Upper lobe of left lung (tissue), 6 donors: ENCODE data around the gene CGA. TPM values are rescaled to one million over a fixed set of nuclear protein-coding genes. Genes with fewer than 3 reads are reported as not detected.

Experiments used
- ATAC-seq, 2 donors: fragments of 200-7000 bp; cut with Tn5 transposase; one replicate each; pipeline ENCODE4 v1.9.1; 2022; ENCODE audit warnings: mild to moderate bottlenecking in 2 of 2, moderate library complexity in 2 of 2; ENCODE audit not compliant: low FRiP score in 2 of 2
- DNase-seq, 2 donors: peaks; one replicate each; pipeline ENCODE4 v3.0.0-alpha.2; 2019 to 2020
- H3K27ac ChIP-seq, 4 donors: fragments of 200-600 bp; sonication (generic); one replicate each; pipeline ENCODE4 v1.5.1; 2016 to 2019
- H3K27me3 ChIP-seq, 4 donors: fragments of 200-600 bp; sonication (generic); one replicate each; pipeline ENCODE4 v1.5.1; 2017 to 2019
- H3K36me3 ChIP-seq, 4 donors: fragments of 200-600 bp; sonication (generic); one replicate each; pipeline ENCODE4 v1.5.1; 2016 to 2019
- H3K4me1 ChIP-seq, 4 donors: fragments of 200-600 bp; sonication (generic); one replicate each; pipeline ENCODE4 v1.5.1; 2018 to 2019
- H3K4me3 ChIP-seq, 4 donors: fragments of 200-600 bp; sonication (generic); one replicate each; pipeline ENCODE4 v1.5.1; 2017 to 2019; ENCODE audit warnings: mild to moderate bottlenecking in 2 of 4, moderate library complexity in 1 of 4
- H3K9me3 ChIP-seq, 4 donors: fragments of 200-600 bp; sonication (generic); one replicate each; pipeline ENCODE4 v1.5.1; 2018 to 2019
- CTCF ChIP-seq, 6 experiments: fragments of 450-650 bp in 4 of 6; fragments of 200-600 bp in 2 of 6; sonication (generic) in 2 of 6; IDR thresholded peaks; one replicate each; pipeline ENCODE4 v1.5.1; 2016 to 2019; ENCODE audit warnings: antibody characterized with exemption in 6 of 6
- EP300 ChIP-seq, 4 donors: sonication (generic); formaldehyde crosslinking; IDR thresholded peaks; one replicate each; pipeline ENCODE4 v1.5.1; 2017; ENCODE audit warnings: antibody characterized with exemption in 4 of 4, control low read depth in 2 of 4
- POLR2A ChIP-seq, 4 donors: fragments of 450-650 bp; IDR thresholded peaks; one replicate each; pipeline ENCODE4 v1.5.1; 2016 to 2017; ENCODE audit warnings: antibody characterized with exemption in 4 of 4, mild to moderate bottlenecking in 2 of 4
- POLR2AphosphoS5 ChIP-seq, 2 donors: sonication (generic); formaldehyde crosslinking; IDR thresholded peaks; one replicate each; pipeline ENCODE4 v1.5.1; 2017; ENCODE audit warnings: antibody characterized with exemption in 2 of 2
- WGBS, 2 donors: methylation state at CpG; one replicate each; pipeline ENCODE4 v1.1.5; 2017 to 2018; 5-methylcytosine and 5-hydroxymethylcytosine counted together
- total RNA-seq, 6 donors: library from RNA; depleted of rRNA in 4 of 6; stranded (reverse); fragments of >200 nt in 4 of 6; gene quantifications; one replicate each; pipeline versions ENCODE4 v1.1.0 to v1.2.1, GENCODE V29; 2016 to 2021
- donor health status: DM: no; HTN: no; CAD: no; lungs with moderate emphysema.
- donor health status: DM: no; HTN: yes; CAD: no; lungs with severe emphysema.

The CGA gene
- total RNA-seq, 6 donors from 2014 or later, result not detected

GRCh38 chr6:87115402-87116135, 20.7 kb upstream of the CGA start:
- H3K9me3 ChIP-seq, result no peaks in the 10 kb centered on the region
- H3K4me1 ChIP-seq, result no peaks in the 10 kb centered on the region
- H3K36me3 ChIP-seq, result no peaks in the 10 kb centered on the region
- no peak for TF ChIP-seq EP300 (IDR thresholded peaks at IDR 0.05)
- no peak for TF ChIP-seq POLR2AphosphoS5 (IDR thresholded peaks at IDR 0.05)
- no peak for TF ChIP-seq POLR2A (IDR thresholded peaks at IDR 0.05)
- TF ChIP-seq CTCF (IDR thresholded peaks at IDR 0.05), result no peak
- WGBS, 2 donors, result 58 to 70% methylated on average over 2 of the region's 2 CpGs
- H3K27ac ChIP-seq, result no peak overlapping the region
- no peak overlapping the region for H3K4me3 ChIP-seq
- DNase-seq (no peak), ATAC-seq (no peak)
- H3K27me3 ChIP-seq, result no peaks in the 10 kb centered on the region

- no peak for ATAC-seq
- no peak for DNase-seq
- no peak overlapping the region for H3K27ac ChIP-seq
- TF ChIP-seq CTCF (IDR thresholded peaks at IDR 0.05) (no peak), POLR2A (IDR thresholded peaks at IDR 0.05) (no peak), EP300 (IDR thresholded peaks at IDR 0.05) (no peak), POLR2AphosphoS5 (IDR thresholded peaks at IDR 0.05) (no peak)
- H3K9me3 ChIP-seq, result no peaks in the 10 kb centered on the region
- H3K4me3 ChIP-seq, result no peak overlapping the region
- no peaks in the 10 kb centered on the region for H3K27me3 ChIP-seq
- no peaks in the 10 kb centered on the region for H3K4me1 ChIP-seq
- WGBS, 2 donors, result 96 to 100% methylated on average over 1 of the region's 1 CpG
- H3K36me3 ChIP-seq, result no peaks in the 10 kb centered on the region
Observed at GRCh38 chr6:87110636-87111035, 15.7 kb upstream of the CGA start.

GRCh38 chr6:87105823-87106222, 10.9 kb upstream of the CGA start:
- H3K4me3 ChIP-seq, result no peak overlapping the region
- H3K4me1 ChIP-seq, result no peaks in the 10 kb centered on the region
- TF ChIP-seq EP300 (IDR thresholded peaks at IDR 0.05), result no peak
- ATAC-seq, result no peak
- H3K27me3 ChIP-seq, result no peaks in the 10 kb centered on the region
- no peak for DNase-seq
- H3K9me3 ChIP-seq, result no peaks in the 10 kb centered on the region
- no peaks in the 10 kb centered on the region for H3K36me3 ChIP-seq
- H3K27ac ChIP-seq, result no peak overlapping the region

- H3K4me1 ChIP-seq, result no peaks in the 10 kb centered on the region
- no peaks in the 10 kb centered on the region for H3K36me3 ChIP-seq
- H3K9me3 ChIP-seq, result no peaks in the 10 kb centered on the region
- H3K27ac ChIP-seq, result no peak overlapping the region
- no peak for DNase-seq
- no peak for TF ChIP-seq POLR2A (IDR thresholded peaks at IDR 0.05)
- TF ChIP-seq POLR2AphosphoS5 (IDR thresholded peaks at IDR 0.05), result no peak
- TF ChIP-seq EP300 (IDR thresholded peaks at IDR 0.05), result no peak
- no peak for TF ChIP-seq CTCF (IDR thresholded peaks at IDR 0.05)
- WGBS, 2 donors, result 54 to 60% methylated on average over 4 of the region's 4 CpGs
- ATAC-seq, result no peak
- H3K27me3 ChIP-seq, result no peaks in the 10 kb centered on the region
- H3K4me3 ChIP-seq, result no peak overlapping the region
Observed at GRCh38 chr6:87104667-87105066, 9.8 kb upstream of the CGA start.

DNA sequence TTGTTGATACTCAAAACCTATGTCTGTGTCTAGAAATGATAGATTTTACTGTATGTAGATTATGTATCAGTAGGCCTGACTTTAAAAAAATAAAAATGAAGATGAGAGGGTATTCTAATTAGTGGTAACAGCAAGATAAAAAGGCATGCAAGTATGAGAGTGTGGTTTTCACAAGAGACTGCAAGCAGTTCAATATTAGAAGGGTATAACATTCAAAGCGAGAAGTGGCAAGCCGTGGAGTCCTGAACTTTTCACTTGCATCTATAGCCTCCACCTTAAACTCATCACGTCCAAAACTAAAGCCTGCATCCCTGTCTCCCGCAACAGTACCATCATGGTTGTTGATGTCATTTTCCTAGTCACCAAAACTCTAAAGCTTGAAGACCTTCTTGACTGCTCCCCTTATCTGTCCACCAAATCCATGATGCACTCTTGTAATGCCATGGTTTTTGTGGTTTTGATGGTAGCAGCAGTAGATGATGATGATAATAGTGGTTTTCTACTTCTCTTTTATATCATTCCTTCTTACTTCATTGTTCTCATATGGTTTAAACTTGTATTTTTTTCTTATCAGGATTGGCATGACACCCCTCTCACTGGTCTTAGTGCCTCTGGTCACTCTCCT, 9.2 kb upstream of the CGA start:
- Histone ChIP-seq H3K36me3 (no peaks in the 10 kb centered on the region), H3K4me1 (no peaks in the 10 kb centered on the region), H3K27ac (no peak overlapping the region), H3K9me3 (no peaks in the 10 kb centered on the region), H3K4me3 (no peak overlapping the region), H3K27me3 (no peaks in the 10 kb centered on the region)
- WGBS, 2 donors, result 85% methylated on average over 4 of the region's 4 CpGs
- TF ChIP-seq POLR2AphosphoS5 (IDR thresholded peaks at IDR 0.05) (no peak), POLR2A (IDR thresholded peaks at IDR 0.05) (no peak), EP300 (IDR thresholded peaks at IDR 0.05) (no peak), CTCF (IDR thresholded peaks at IDR 0.05) (no peak)
- DNase-seq (no peak), ATAC-seq (no peak)
